ENCODE results near the gene PRSS48. TPM values are rescaled to one million over a fixed set of nuclear protein-coding genes. Genes with fewer than 3 reads are reported as not detected.

Gene PRSS48
- total RNA-seq, 1 experiment from 2014 or later: not detected

DNA sequence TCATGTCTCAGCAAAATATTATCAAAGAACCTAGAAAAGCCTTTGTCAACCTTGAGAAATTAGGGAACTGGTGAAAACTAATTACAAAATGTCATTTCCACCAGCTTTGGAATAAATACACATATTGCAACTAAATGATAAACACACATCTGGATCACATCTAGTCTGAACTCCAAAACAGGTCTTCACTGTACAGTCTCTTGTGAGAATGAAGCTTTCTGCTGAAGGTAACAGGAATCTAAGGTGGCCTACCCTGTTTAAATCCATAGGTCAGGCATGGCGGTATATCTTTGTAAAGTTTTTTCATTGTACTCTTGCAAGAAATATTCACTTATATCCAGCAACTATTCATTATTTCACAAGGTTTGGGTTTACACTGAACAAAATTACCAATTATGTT, 46.7 kb downstream of the PRSS48 start:
- Histone ChIP-seq H3K9me2 (replicated peaks; ENCODE audit: insufficient read depth, low read length) (no peaks in the 10 kb centered on the region), H3K9me3 (ENCODE audit: low read length) (no peaks in the 10 kb centered on the region), H3K4me3 (ENCODE audit: low read length) (no peak overlapping the region), H3K36me3 (ENCODE audit: insufficient read depth, low read length) (no peaks in the 10 kb centered on the region), H2AFZ (ENCODE audit: low read length) (no peak overlapping the region), H3K9ac (ENCODE audit: low read length) (no peak overlapping the region), H3K4me2 (ENCODE audit: low read depth, low read length, poor library complexity, severe bottlenecking) (no peak overlapping the region), H3K27me3 (ENCODE audit: low read length) (no peaks in the 10 kb centered on the region), H3K27ac (ENCODE audit: low read length) (no peak overlapping the region), H3K4me1 (ENCODE audit: low read length) (no peaks in the 10 kb centered on the region), H4K20me1 (ENCODE audit: insufficient read depth, low read depth, low read length) (no peaks in the 10 kb centered on the region), H3K79me2 (ENCODE audit: low read length) (no peaks in the 10 kb centered on the region)
- DNase-seq: no peak

DNA sequence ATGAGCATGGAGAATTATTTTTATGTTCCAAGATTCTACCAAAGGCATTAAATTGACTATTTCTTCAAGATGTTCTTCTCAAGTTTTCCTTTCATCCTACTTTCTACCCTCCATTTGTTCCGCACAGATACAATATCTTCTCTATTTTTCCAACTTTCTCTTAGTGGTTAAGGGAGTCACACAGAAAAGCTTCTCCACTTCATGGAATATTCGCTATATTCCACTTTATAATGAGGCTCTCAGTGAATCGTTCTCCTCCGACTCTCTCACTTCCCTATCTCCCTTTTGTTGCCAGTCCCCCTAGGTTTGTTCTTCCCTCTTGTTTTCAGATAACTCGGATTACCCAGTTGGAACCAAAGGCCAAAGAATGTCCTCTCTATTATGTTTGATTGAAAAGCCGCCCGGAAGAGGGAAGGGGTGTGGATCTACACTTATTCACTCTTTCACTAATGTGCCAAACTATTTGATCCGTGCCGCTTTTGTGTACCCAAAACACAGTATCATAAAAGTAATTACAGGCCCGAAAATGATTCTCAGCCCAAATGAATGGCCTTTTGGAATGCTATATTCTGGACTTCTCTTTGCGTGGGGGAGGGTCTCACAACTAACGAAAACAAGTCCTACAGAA, 47.3 kb downstream of the PRSS48 start:
- Histone ChIP-seq H3K4me2 (ENCODE audit: low read depth, low read length, poor library complexity, severe bottlenecking) (no peak overlapping the region), H3K4me3 (ENCODE audit: low read length) (no peak overlapping the region), H3K4me1 (ENCODE audit: low read length) (no peaks in the 10 kb centered on the region), H4K20me1 (ENCODE audit: insufficient read depth, low read depth, low read length) (no peaks in the 10 kb centered on the region), H3K27ac (ENCODE audit: low read length) (no peak overlapping the region), H3K9me2 (replicated peaks; ENCODE audit: insufficient read depth, low read length) (no peaks in the 10 kb centered on the region), H3K79me2 (ENCODE audit: low read length) (no peaks in the 10 kb centered on the region), H3K9me3 (ENCODE audit: low read length) (no peaks in the 10 kb centered on the region), H3K36me3 (ENCODE audit: insufficient read depth, low read length) (no peaks in the 10 kb centered on the region), H2AFZ (ENCODE audit: low read length) (no peak overlapping the region), H3K27me3 (ENCODE audit: low read length) (no peaks in the 10 kb centered on the region), H3K9ac (ENCODE audit: low read length) (no peak overlapping the region)
- no peak for DNase-seq

DNA sequence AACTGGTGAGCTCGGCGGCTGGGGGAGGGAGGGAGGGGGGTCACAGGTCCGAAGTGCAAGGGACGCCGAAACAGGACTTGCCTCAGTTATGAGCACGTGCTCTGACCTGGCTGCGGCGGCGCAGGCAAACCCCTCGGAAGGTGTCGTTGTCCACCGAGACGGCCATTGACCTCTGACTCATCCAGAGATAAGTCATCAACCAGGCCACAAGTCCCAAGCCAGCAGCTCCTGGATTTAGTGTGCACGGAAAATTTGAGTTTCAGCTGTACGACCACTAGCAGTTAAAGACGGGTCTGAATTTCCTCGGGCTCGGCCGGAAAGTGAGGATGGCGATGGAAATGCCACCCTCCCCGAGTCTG, 47.8 kb downstream of the PRSS48 start:
- H3K27ac ChIP-seq (ENCODE audit: low read length): no peak overlapping the region
- H3K36me3 ChIP-seq (ENCODE audit: insufficient read depth, low read length): no peaks in the 10 kb centered on the region
- no peak overlapping the region for H3K9ac ChIP-seq (ENCODE audit: low read length)
- H3K9me2 ChIP-seq (replicated peaks; ENCODE audit: insufficient read depth, low read length): no peaks in the 10 kb centered on the region
- no peaks in the 10 kb centered on the region for H3K4me1 ChIP-seq (ENCODE audit: low read length)
- H4K20me1 ChIP-seq (ENCODE audit: insufficient read depth, low read depth, low read length): no peaks in the 10 kb centered on the region
- DNase-seq: no peak
- H2AFZ ChIP-seq (ENCODE audit: low read length): no peak overlapping the region
- H3K27me3 ChIP-seq (ENCODE audit: low read length): no peaks in the 10 kb centered on the region
- no peaks in the 10 kb centered on the region for H3K79me2 ChIP-seq (ENCODE audit: low read length)
- H3K9me3 ChIP-seq (ENCODE audit: low read length): no peaks in the 10 kb centered on the region
- no peak overlapping the region for H3K4me3 ChIP-seq (ENCODE audit: low read length)
- no peak overlapping the region for H3K4me2 ChIP-seq (ENCODE audit: low read depth, low read length, poor library complexity, severe bottlenecking)

DNA sequence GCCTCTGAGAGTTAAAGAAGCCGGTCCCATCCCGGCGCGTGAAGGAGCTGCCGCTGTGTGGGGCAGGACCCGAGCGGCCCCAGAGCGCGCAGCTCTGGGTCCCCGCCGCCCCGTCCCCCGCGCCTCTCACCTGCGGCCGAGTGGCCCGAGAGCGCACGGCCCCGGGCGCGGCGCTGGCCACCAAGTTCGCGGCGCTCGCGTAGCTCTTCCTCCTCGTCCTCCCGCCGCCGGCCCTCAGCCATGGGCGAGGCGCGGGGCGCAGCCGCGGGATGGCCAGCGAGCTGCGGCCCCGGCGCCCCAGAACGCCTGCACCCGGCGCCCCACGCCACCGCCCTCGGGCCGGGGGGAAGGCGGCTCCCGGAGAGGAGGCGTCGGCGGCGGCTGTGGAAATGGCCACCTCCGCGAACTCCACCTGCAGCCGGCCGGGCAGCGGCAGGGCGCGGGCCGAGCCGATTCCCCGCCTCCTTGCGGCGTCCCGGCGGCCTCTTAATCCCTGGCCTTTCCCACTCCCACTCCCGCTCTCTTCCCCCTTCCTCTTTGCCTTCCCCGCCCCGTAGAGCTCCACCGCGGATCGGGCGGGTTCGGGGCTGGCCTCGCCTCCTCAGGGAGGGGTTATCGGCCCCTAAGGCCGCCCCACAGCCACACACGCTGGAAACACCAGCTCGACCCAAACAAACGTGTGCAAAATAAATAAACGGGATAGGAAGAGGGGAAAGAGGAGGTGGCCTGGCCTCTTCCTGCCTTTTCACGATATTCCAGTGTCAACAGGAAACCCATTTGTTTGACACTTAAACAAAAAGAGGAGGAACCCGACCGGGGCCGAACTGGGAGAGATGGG, 48.4 kb downstream of the PRSS48 start, which contains the start of gene SH3D19:
TSS of gene SH3D19 (minus strand) at position 495 of the 838 bp plus-strand sequence. CDS start at position 242, 253 bp downstream.
- Histone ChIP-seq H4K20me1 (ENCODE audit: insufficient read depth, low read depth, low read length) (no peaks in the 10 kb centered on the region), H3K27me3 (ENCODE audit: low read length) (no peaks in the 10 kb centered on the region), H3K4me1 (ENCODE audit: low read length) (no peaks in the 10 kb centered on the region), H3K9me3 (ENCODE audit: low read length) (no peaks in the 10 kb centered on the region), H3K4me2 (ENCODE audit: low read depth, low read length, poor library complexity, severe bottlenecking) (no peak within 1 kb of the TSS), H2AFZ (ENCODE audit: low read length) (no peak within 1 kb of the TSS), H3K36me3 (ENCODE audit: insufficient read depth, low read length) (no peaks in the 10 kb centered on the region), H3K79me2 (ENCODE audit: low read length) (no peaks in the 10 kb centered on the region), H3K9ac (ENCODE audit: low read length) (no peak within 1 kb of the TSS), H3K4me3 (ENCODE audit: low read length) (no peak within 1 kb of the TSS), H3K27ac (ENCODE audit: low read length) (no peak within 1 kb of the TSS), H3K9me2 (replicated peaks; ENCODE audit: insufficient read depth, low read length) (no peaks in the 10 kb centered on the region)
- no peak for DNase-seq

DNA sequence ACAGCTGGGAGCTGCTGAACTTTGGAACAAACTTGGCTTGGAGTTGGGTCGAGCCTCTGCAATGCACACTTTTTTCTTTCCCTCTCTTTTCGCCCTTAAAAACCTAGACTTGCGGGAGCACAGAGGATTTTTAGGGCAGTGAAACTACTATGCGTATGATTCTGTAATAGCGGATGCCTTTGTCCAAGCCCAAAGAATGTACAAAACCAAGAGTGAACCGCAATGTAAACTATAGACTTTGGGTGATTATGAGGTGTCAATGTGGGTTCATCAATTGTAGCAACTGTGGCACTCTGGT, 48.9 kb downstream of the PRSS48 start:
- H3K36me3 ChIP-seq (ENCODE audit: insufficient read depth, low read length): no peaks in the 10 kb centered on the region
- no peaks in the 10 kb centered on the region for H3K9me2 ChIP-seq (replicated peaks; ENCODE audit: insufficient read depth, low read length)
- no peak overlapping the region for H3K4me2 ChIP-seq (ENCODE audit: low read depth, low read length, poor library complexity, severe bottlenecking)
- H3K9me3 ChIP-seq (ENCODE audit: low read length): no peaks in the 10 kb centered on the region
- no peak overlapping the region for H3K27ac ChIP-seq (ENCODE audit: low read length)
- no peaks in the 10 kb centered on the region for H4K20me1 ChIP-seq (ENCODE audit: insufficient read depth, low read depth, low read length)
- no peak overlapping the region for H3K4me3 ChIP-seq (ENCODE audit: low read length)
- no peak overlapping the region for H2AFZ ChIP-seq (ENCODE audit: low read length)
- no peak overlapping the region for H3K9ac ChIP-seq (ENCODE audit: low read length)
- no peaks in the 10 kb centered on the region for H3K27me3 ChIP-seq (ENCODE audit: low read length)
- no peak for DNase-seq
- no peaks in the 10 kb centered on the region for H3K79me2 ChIP-seq (ENCODE audit: low read length)
- no peaks in the 10 kb centered on the region for H3K4me1 ChIP-seq (ENCODE audit: low read length)

DNA sequence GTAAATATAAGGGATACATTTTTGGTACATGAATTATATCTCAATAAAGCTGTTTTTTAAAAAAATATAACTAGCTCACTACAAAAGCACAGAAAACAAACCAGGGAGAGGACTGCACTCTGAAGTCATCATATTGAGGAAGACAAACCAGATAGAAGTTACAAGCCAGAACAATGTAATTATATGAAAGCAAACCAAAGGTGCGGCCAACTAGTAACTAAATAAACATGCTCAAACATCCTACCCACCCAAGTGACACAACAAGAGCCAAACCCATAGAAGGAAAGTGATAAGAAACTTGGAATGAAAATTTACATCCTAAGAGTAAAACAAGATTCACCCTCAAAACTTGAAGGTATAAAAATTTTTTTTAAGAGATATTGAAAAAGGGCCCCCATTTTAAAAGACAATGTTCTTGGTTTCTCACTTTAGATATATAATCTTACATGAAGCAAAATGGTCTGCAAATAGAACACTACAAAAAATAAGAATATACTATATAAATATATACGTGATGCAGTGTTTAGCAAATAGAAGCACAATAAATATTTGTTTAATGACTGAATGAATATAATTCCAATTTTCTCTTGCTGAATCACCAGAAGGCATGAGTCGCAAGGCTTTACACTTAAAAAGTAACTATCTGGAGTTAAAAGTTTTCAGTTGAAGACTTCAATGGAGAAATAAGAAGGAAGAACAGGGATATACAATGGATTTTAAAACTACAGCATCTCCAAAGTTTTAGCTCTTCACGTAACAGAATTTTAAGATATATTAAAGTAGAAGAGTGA, 52.5 kb downstream of the PRSS48 start:
- no peaks in the 10 kb centered on the region for H4K20me1 ChIP-seq (ENCODE audit: insufficient read depth, low read depth, low read length)
- no peak overlapping the region for H3K4me3 ChIP-seq (ENCODE audit: low read length)
- H2AFZ ChIP-seq (ENCODE audit: low read length): no peak overlapping the region
- no peaks in the 10 kb centered on the region for H3K79me2 ChIP-seq (ENCODE audit: low read length)
- H3K36me3 ChIP-seq (ENCODE audit: insufficient read depth, low read length): no peaks in the 10 kb centered on the region
- H3K9me3 ChIP-seq (ENCODE audit: low read length): no peaks in the 10 kb centered on the region
- H3K27ac ChIP-seq (ENCODE audit: low read length): no peak overlapping the region
- H3K4me1 ChIP-seq (ENCODE audit: low read length): no peaks in the 10 kb centered on the region
- no peak overlapping the region for H3K4me2 ChIP-seq (ENCODE audit: low read depth, low read length, poor library complexity, severe bottlenecking)
- H3K9me2 ChIP-seq (replicated peaks; ENCODE audit: insufficient read depth, low read length): no peaks in the 10 kb centered on the region
- no peaks in the 10 kb centered on the region for H3K27me3 ChIP-seq (ENCODE audit: low read length)
- H3K9ac ChIP-seq (ENCODE audit: low read length): no peak overlapping the region
- DNase-seq: no peak

DNA sequence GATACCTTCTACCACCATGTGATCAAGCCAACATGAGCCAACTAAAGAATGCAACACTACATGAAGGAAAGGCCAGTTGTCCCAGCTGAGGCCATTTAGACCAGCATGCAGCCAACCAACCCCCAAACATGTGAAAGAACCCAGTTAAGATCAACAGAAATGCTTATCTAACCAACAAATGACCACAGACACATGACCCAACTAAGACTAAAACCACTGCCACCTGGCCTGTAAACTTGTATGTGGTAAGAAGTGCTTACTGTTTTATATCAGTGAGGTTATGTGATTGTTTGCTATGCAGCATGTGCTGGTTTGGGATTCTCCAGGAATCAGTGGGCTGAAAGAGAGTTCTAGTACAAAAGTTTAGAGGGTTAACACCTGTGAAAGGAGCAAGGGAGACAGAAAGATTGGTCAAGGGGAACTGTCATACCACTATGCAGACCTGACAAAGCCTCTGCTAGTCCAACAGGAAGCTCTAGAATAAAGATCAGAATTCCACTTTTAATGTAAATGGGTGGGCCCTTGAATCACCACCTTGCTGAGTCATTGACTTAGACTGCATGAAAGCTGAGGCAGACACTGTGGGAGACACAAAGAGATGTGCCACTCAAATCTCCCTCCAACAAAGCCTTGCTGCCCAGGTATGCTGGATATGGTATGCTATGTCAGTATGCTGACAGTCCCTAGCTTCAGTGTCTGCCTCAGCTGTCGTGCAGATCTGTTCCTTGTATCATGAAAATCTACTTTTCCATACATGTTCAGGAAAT, 54.5 kb downstream of the PRSS48 start:
- Histone ChIP-seq H3K36me3 (ENCODE audit: insufficient read depth, low read length) (no peaks in the 10 kb centered on the region), H3K79me2 (ENCODE audit: low read length) (no peaks in the 10 kb centered on the region), H3K4me3 (ENCODE audit: low read length) (no peak overlapping the region), H3K9me3 (ENCODE audit: low read length) (no peaks in the 10 kb centered on the region), H3K4me1 (ENCODE audit: low read length) (no peaks in the 10 kb centered on the region), H2AFZ (ENCODE audit: low read length) (no peak overlapping the region), H3K9me2 (replicated peaks; ENCODE audit: insufficient read depth, low read length) (no peaks in the 10 kb centered on the region), H3K27me3 (ENCODE audit: low read length) (no peaks in the 10 kb centered on the region), H3K4me2 (ENCODE audit: low read depth, low read length, poor library complexity, severe bottlenecking) (no peak overlapping the region), H3K9ac (ENCODE audit: low read length) (no peak overlapping the region), H3K27ac (ENCODE audit: low read length) (no peak overlapping the region), H4K20me1 (ENCODE audit: insufficient read depth, low read depth, low read length) (no peaks in the 10 kb centered on the region)
- DNase-seq: no peak

DNA sequence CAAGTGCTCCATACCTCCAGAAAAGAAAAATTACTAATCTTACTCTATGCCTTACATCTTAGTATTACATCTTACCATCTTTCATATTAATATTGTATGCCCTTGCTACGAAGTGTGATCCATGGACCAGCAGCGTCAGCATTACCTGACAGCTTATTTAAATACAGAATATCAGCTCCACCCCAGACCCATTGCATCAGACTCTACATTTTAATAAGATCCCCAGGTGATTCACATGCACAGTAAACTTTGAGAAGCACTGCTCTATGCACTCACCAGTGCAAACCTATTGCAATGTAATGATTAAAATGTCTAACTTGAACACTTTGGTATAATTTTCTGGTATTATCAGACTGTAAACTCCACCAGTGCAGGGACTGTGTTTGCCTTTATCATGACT, 62.5 kb downstream of the PRSS48 start:
- H4K20me1 ChIP-seq (ENCODE audit: insufficient read depth, low read depth, low read length): no peaks in the 10 kb centered on the region
- H3K79me2 ChIP-seq (ENCODE audit: low read length): no peaks in the 10 kb centered on the region
- no peak overlapping the region for H2AFZ ChIP-seq (ENCODE audit: low read length)
- H3K9ac ChIP-seq (ENCODE audit: low read length): no peak overlapping the region
- no peak for DNase-seq
- H3K9me2 ChIP-seq (replicated peaks; ENCODE audit: insufficient read depth, low read length): no peaks in the 10 kb centered on the region
- H3K4me2 ChIP-seq (ENCODE audit: low read depth, low read length, poor library complexity, severe bottlenecking): no peak overlapping the region
- no peaks in the 10 kb centered on the region for H3K36me3 ChIP-seq (ENCODE audit: insufficient read depth, low read length)
- H3K9me3 ChIP-seq (ENCODE audit: low read length): no peaks in the 10 kb centered on the region
- no peaks in the 10 kb centered on the region for H3K27me3 ChIP-seq (ENCODE audit: low read length)
- H3K4me3 ChIP-seq (ENCODE audit: low read length): no peak overlapping the region
- H3K27ac ChIP-seq (ENCODE audit: low read length): no peak overlapping the region
- no peaks in the 10 kb centered on the region for H3K4me1 ChIP-seq (ENCODE audit: low read length)
